Stimulated activated CD8-positive, alpha-beta memory T cell treated with anti-CD3 and anti-CD28 coated beads, Interleukin-7, amount 100 ng/mL, for 4 hours (primary cell): ENCODE results near the gene PITPNC1.
"Not testable (repeated sequence)": the region's sequence is repeated elsewhere in the genome, so short reads cannot be mapped to it uniquely, and the experiment has no call there.

Experiments used
- DNase-seq, 2 donors: peaks; one replicate each; pipeline ENCODE4 v3.0.0-alpha.2; 2020; ENCODE audit warnings: low read depth in 2 of 2

The PITPNC1 gene

GRCh38 chr17:67511804-67512203 is 134.7 kb downstream of the PITPNC1 start:
- DNase-seq, result no peak

DNA sequence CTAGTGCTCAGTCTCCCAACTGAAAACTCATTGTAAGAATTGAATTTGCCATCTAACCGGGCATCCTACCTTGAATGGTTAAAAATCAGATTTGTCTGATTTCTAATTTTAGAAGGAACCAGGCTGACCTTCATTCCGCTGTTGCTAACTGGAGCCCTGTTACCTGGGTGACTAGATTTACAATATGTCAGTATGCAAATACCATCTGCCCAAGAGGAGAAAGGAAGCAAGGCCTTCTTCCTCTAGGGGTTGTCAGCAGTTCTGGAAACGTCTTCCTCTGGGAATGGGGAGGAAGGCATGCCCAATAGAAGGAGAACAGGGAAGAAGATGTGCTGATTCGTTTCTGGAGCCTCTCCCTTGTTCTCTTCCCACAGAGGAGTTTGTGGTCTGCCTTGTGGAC is 137.9 kb downstream of the PITPNC1 start:
- no peak for DNase-seq

DNA sequence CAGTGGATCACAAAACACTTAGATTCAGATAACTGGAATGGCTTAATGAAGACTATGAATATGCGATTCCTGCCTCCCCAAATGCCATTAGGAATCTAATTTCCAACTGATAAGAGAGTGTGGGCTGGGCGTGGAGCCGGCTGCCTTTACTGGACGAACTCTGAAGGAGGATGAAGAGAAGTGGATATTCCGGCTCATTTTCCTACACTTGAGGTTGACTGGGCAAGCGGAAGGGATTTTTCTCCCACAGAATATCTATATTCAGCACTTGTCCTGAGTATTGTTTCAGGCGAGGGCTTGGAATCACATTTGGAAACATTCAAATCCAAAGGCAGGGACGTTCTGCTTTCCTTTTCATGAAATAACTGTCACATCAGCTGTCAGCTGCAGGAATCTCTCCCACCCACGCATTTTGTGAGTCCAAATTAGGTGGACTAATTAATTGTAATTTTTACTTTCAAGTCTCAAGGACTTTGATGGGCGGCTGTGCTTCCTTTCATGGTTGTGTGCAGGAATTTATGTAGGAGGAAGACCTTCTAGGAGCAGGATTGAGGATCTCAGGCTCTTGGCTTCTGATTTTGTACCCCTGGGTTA is 138.5 kb downstream of the PITPNC1 start:
- DNase-seq, result no peak

DNA sequence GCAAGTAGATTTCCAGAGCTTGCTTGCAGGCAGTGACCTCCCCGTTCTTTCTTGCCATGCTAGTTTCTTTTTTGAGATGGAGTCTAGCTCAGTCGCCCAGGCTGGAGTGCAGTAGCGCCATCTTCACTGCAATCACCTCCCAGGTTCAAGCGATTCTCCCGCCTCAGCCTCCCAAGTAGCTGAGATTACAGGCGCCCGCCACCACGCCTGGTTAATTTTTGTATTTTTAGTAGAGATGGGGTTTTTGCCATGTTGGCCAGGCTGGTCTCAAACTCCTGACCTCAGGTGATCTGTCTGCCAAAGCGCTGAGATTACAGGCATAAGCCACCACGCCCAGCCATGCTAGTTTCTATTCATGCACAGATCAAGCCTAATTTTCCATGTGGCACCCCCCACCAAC is 139.5 kb downstream of the PITPNC1 start:
- not testable (repeated sequence) for DNase-seq

DNA sequence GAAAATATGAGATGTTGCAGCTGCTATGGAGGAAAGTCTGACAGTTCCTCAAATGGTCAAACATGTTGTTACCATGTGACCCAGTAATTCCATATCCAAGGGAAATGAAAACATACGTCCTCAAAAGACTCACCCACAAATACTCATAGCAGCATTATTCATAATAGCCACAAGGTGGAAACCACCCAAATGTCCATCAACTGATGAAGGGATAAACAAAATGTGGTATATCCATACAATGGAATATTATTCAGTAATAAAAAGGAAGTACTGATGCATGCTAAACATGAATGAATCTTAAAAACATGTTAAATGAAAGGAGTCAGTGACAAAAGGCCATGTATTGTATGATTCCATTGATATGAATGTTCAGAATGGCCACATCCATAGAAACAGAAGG is 140.2 kb downstream of the PITPNC1 start:
- no peak for DNase-seq

GRCh38 chr17:67518876-67519275 is 141.8 kb downstream of the PITPNC1 start:
- no peak for DNase-seq

DNA sequence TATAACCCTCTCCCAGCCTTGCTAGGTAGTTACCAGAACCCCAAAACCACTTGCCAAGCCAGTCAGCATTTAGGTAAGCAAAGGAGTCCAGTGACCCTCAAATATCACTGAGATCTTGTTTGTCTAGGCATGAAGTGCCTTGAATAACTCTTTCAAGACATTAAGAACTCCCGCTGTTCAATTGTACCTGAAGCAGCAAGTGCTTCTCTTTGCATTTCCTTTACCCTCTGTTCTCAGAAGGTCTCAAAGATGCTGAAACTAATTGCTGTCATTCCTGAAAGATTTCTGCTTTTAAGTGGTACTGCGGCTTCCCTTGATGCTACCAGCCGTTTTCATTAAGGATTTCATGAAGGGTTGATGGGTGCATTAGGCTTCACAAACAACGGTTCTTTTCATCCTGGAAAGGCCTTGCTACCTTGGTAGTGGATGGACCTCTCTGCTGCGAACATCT is 142.7 kb downstream of the PITPNC1 start:
- DNase-seq, result no peak

DNA sequence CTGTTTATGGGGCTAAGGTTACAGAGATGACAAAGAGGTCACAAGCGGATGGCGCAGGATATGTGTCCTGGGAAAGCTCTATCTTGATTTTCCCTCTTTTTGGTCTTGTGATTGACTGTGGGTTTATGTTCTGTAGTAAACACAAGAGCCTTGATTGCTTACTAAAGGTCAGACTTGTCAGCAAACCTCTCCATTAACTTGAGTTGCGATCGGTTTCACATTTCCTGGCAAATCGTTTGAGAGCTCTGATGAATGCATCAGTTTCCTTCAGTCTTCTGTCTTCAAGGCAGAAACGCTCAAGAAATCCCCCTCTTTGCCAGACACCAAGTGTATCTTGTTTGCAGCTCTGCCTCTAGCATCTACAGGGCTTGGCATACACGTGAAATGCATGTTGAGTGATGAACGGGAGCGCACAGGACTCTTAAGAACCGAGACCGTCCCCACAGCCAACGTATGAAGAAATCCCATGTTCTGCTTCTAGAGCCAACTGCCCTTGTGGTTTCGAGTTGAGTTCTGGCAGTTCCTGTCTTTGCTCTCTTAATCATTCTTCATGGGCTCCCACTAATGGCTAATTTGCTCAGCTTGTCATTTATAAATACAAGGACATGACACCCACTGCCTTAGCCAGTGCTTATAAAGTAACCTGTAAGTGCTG is 143.3 kb downstream of the PITPNC1 start:
- no peak for DNase-seq

DNA sequence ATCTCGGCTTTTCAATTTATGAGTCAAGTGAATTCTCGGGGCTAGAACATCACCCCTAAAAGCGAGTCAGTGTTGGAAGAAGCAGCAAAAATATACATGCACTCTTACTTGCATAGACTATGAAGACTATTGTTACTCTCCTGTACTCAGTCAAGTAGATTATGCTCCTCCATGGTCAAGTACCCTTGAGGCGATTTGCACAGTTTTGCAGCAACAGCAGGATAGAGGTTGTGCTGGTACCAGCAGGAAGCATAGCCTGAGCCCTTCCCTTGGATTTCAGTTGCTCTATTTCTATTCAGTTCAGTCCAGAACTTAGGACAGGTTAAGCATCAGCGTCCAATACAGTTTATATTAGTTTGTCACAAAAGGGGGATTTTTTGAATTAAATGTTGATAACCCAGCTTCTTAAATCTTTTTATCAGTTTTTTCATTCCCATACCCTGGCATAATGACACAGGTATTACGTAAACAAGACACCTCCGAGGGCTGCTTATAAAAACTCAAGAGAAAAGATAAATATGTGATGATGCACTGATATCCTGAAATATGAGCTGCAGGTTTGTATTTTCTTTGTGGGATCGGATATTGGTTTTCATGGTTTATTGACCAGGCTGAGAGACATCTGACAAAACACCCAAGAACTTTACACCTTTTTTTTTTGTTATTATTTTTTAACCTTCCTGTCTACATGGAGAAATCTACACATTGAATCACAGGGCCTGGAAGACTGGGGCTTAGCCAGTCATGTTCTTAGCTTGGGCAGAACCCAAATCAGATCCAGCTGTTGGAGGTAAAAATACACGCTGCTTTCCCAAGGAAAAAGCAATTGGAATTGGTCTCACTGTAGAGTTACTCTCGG is 144.1 kb downstream of the PITPNC1 start:
- DNase-seq, result no peak

GRCh38 chr17:67521775-67522069 is 144.6 kb downstream of the PITPNC1 start:
- DNase-seq, result no peak

DNA sequence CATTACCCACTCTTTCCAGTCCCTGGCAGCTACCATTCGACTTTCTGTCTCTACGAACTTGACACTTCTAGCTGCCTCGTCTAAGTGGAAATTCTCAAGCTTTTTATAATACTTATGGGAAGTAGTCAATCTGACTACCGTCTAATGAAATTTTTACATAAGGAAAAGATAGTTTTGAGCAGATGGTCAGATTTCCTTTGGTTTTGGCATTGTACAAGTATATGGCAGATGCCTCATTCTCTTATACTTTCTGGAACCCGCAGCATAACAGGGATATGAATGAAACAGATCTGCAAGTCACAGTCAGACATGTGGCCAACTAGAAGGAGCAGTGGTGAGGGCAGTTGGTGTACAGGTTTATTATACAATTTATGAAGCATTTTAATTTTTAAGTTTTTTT is 146.0 kb downstream of the PITPNC1 start:
- no peak for DNase-seq

- DNase-seq, result no peak
These were observed 148.4 kb downstream of the PITPNC1 start for GRCh38 chr17:67525239-67526135.

GRCh38 chr17:67526700-67527099 is 149.6 kb downstream of the PITPNC1 start:
- DNase-seq, result no peak

- no peak for DNase-seq
These were observed 151.8 kb downstream of the PITPNC1 start for GRCh38 chr17:67528751-67529436.

GRCh38 chr17:67531291-67531690 is 154.2 kb downstream of the PITPNC1 start:
- no peak for DNase-seq

GRCh38 chr17:67532326-67532871 is 155.3 kb downstream of the PITPNC1 start:
- DNase-seq, result no peak

DNA sequence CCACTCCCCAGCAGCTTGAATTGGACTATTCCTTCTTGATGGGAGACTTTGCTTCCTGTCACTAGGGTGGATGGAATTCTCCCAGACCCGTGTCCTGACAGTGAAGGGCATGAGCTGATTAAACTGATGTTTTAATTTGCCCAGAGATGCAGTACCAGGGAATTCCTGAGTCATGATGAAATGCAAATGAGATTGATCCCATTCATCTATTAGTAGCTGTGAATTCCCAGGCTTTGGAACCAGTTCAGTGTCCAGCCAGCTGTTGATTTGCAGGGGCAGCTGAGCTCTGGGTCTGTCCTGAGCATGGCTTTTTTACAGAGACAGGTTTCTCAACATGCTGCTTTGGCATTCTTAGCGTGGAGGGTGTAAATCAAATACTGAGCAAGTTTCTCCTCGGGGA is 157.9 kb downstream of the PITPNC1 start:
- DNase-seq, result no peak

DNA sequence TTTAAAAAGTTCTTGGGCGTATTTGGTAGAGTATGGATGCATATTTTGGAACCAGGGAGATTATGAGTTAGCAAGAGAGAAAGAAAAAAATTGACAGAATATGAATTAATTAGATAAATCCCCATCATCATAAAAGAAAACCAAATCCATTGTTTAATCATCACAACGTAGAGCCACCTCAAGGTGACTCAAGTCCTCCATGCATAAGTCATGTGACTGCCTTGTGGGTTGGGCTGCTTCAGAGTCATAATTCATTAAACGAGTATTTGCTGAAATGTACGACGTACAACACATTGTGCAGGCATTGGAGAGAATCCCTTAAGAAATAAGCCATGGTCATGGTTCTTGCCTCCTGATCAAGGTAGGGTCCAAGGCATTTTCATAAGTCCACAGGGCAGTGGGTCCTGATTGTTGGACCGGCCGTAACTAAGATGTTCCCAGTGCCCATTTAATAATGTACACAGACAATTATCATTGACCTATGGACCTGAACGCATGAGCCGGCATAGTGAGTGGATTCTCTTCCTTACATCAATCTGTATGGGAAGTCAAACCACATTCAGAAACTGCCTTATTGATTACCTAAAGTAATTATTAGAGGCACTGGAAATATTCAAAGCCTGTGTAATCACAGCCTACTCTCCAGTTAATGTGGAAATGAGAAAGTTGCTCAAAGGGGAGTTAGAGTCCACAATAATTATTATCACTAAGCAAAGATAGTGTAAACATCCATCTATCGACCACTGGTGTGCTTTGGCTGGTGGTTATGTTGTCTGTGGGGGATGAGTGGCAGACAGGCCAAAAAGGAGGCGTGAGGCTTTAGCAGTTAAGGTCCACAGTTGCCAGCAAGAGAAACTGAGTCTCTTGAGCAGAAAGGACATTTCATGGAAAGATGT is 165.4 kb downstream of the PITPNC1 start:
- DNase-seq, result no peak

- DNase-seq, result no peak
These were observed 167.4 kb downstream of the PITPNC1 start for GRCh38 chr17:67544364-67544955.
